Endodermal cell (in vitro differentiated cells): Measurements from ENCODE around the gene IRS1. TPM values are rescaled to one million over a fixed set of nuclear protein-coding genes. Genes with fewer than 3 reads are reported as not detected.

Experiments used
- DNase-seq: peaks from one replicate; pipeline ENCODE4 v3.0.0-alpha.2; 2017
- H3K27ac ChIP-seq: 2 replicates; pipeline ENCODE4 v1.5.1; 2013; ENCODE audit warnings: mild to moderate bottlenecking, low read depth, low read length, moderate library complexity
- H3K27me3 ChIP-seq: 2 replicates; pipeline ENCODE4 v1.6.1; 2013; ENCODE audit warnings: mild to moderate bottlenecking, low read length, moderate library complexity; ENCODE audit not compliant: insufficient read depth, control insufficient read depth, poor library complexity, severe bottlenecking
- H3K36me3 ChIP-seq: 2 replicates; pipeline ENCODE4 v1.7.0; 2013; ENCODE audit warnings: mild to moderate bottlenecking, low read length, moderate library complexity; ENCODE audit not compliant: control insufficient read depth, insufficient read depth
- H3K4me1 ChIP-seq: one replicate; pipeline ENCODE4 v1.7.0; 2013; ENCODE audit warnings: low read length; ENCODE audit not compliant: control insufficient read depth, insufficient read depth
- H3K4me3 ChIP-seq: 2 replicates; pipeline ENCODE4 v1.5.1; 2013; ENCODE audit warnings: mild to moderate bottlenecking, low read length, moderate library complexity
- H3K9ac ChIP-seq: 2 replicates; pipeline ENCODE4 v1.6.1; 2013; ENCODE audit warnings: mild to moderate bottlenecking, low read length, moderate library complexity; ENCODE audit not compliant: poor library complexity, severe bottlenecking; ENCODE audit errors: extremely low read depth
- H3K9me3 ChIP-seq: 2 replicates; pipeline ENCODE4 v1.6.1; 2013; ENCODE audit warnings: mild to moderate bottlenecking, low read length, moderate library complexity; ENCODE audit not compliant: control insufficient read depth
- H3K27ac Mint-ChIP-seq: 2 replicates; pipeline ENCODE4 v1.8.0; 2020; ENCODE audit warnings: mixed read lengths
- H3K27me3 Mint-ChIP-seq: 2 replicates; pipeline ENCODE4 v1.8.0; 2021; ENCODE audit warnings: mild to moderate bottlenecking, mixed read lengths; ENCODE audit not compliant: insufficient read depth
- H3K36me3 Mint-ChIP-seq: 2 replicates; pipeline ENCODE4 v1.8.0; 2020; ENCODE audit warnings: low read depth, mixed read lengths
- H3K4me1 Mint-ChIP-seq: 2 replicates; pipeline ENCODE4 v1.8.0; 2020; ENCODE audit warnings: mixed read lengths
- H3K4me3 Mint-ChIP-seq: 2 replicates; pipeline ENCODE4 v1.8.0; 2020; ENCODE audit warnings: mild to moderate bottlenecking, moderate library complexity, mixed read lengths
- H3K9me3 Mint-ChIP-seq: 2 replicates; pipeline ENCODE4 v1.8.0; 2020; ENCODE audit warnings: mild to moderate bottlenecking, mixed read lengths
- CTCF ChIP-seq: fragments of 200-600 bp; sonication (generic); conservative IDR thresholded peaks from 2 replicates; pipeline ENCODE4 v1.5.0; 2021; ENCODE audit warnings: antibody characterized with exemption, mild to moderate bottlenecking
- WGBS, 2 experiments: methylation state at CpG; one replicate each; pipeline versions ENCODE4 v1.1.5 to v1.1.7; 2013; ENCODE audit warnings: missing lambda C conversion rate in 2 of 2, mixed read lengths in 1 of 2; ENCODE audit not compliant: insufficient coverage in 1 of 2, insufficient read length in 1 of 2; 5-methylcytosine and 5-hydroxymethylcytosine counted together
- total RNA-seq, 2 donors: library from RNA; stranded (reverse); fragmentation: NEBNext Ultra II Directional in 1 of 2; extraction: Animal tissue kit (Norgen Biotek cat#: 25700) in 1 of 2; gene quantifications; 2 replicates in 1 of 2; 3 replicates in 1 of 2; pipeline ENCODE4 v1.2.1, GENCODE V29; 2021

The IRS1 gene
- total RNA-seq, 2 donors from 2014 or later: 16.2 to 16.6 TPM

GRCh38 chr2:226783885-226784284 is 15.7 kb downstream of the IRS1 start:
- H3K4me1 Mint-ChIP-seq: no peaks in the 10 kb centered on the region
- H3K36me3 Mint-ChIP-seq: peaks cover 27% of the 10 kb centered on the region
- no peak overlapping the region for H3K4me3 ChIP-seq
- no peak overlapping the region for H3K27ac ChIP-seq
- H3K27me3 Mint-ChIP-seq: no peaks in the 10 kb centered on the region
- H3K36me3 ChIP-seq: peaks cover 6% of the 10 kb centered on the region
- no peak overlapping the region for H3K27ac Mint-ChIP-seq
- no peaks in the 10 kb centered on the region for H3K27me3 ChIP-seq
- H3K9me3 ChIP-seq: peaks cover 5% of the 10 kb centered on the region
- WGBS, 2 experiments: 93 to 100% methylated on average over 1 to 2 of the region's 2 CpGs
- no peak overlapping the region for H3K9ac ChIP-seq
- H3K9me3 Mint-ChIP-seq: peaks cover 5% of the 10 kb centered on the region
- no peak for DNase-seq
- TF ChIP-seq CTCF: no peak
- H3K4me1 ChIP-seq: no peaks in the 10 kb centered on the region
- H3K4me3 Mint-ChIP-seq: no peak overlapping the region

- Mint-ChIP-seq H3K36me3 (peaks cover 35% of the 10 kb centered on the region), H3K27ac (no peak overlapping the region), H3K4me3 (no peak overlapping the region), H3K27me3 (no peaks in the 10 kb centered on the region), H3K9me3 (peaks cover 13% of the 10 kb centered on the region), H3K4me1 (no peaks in the 10 kb centered on the region)
- Histone ChIP-seq H3K4me1 (no peaks in the 10 kb centered on the region), H3K4me3 (no peak overlapping the region), H3K27me3 (no peaks in the 10 kb centered on the region), H3K9me3 (peaks cover 8% of the 10 kb centered on the region), H3K36me3 (peaks cover 6% of the 10 kb centered on the region), H3K9ac (no peak overlapping the region), H3K27ac (peak overlapping the region; percentile 95)
- WGBS, 2 experiments: 91% methylated on average over 5 of the region's 5 CpGs; no CpG with 5 or more reads in 1 of the 2 experiments
- no peak for TF ChIP-seq CTCF
- no peak for DNase-seq
Observed at GRCh38 chr2:226782092-226782713, 17.4 kb downstream of the IRS1 start.

GRCh38 chr2:226780431-226780830 is 19.2 kb downstream of the IRS1 start:
- Mint-ChIP-seq H3K27me3 (no peaks in the 10 kb centered on the region), H3K4me1 (no peaks in the 10 kb centered on the region), H3K9me3 (peaks cover 26% of the 10 kb centered on the region), H3K27ac (no peak overlapping the region), H3K4me3 (no peak overlapping the region), H3K36me3 (peaks cover 40% of the 10 kb centered on the region)
- 100% methylated on average over 1 of the region's 1 CpG; no CpG with 5 or more reads in 1 of the 2 experiments for WGBS, 2 experiments
- Histone ChIP-seq H3K4me3 (no peak overlapping the region), H3K9me3 (peaks cover 20% of the 10 kb centered on the region), H3K27me3 (no peaks in the 10 kb centered on the region), H3K36me3 (peaks cover 10% of the 10 kb centered on the region), H3K27ac (no peak overlapping the region), H3K9ac (no peak overlapping the region), H3K4me1 (no peaks in the 10 kb centered on the region)
- DNase-seq: no peak
- TF ChIP-seq CTCF: no peak
